ENCODE results near the gene UBE2N.

DNA sequence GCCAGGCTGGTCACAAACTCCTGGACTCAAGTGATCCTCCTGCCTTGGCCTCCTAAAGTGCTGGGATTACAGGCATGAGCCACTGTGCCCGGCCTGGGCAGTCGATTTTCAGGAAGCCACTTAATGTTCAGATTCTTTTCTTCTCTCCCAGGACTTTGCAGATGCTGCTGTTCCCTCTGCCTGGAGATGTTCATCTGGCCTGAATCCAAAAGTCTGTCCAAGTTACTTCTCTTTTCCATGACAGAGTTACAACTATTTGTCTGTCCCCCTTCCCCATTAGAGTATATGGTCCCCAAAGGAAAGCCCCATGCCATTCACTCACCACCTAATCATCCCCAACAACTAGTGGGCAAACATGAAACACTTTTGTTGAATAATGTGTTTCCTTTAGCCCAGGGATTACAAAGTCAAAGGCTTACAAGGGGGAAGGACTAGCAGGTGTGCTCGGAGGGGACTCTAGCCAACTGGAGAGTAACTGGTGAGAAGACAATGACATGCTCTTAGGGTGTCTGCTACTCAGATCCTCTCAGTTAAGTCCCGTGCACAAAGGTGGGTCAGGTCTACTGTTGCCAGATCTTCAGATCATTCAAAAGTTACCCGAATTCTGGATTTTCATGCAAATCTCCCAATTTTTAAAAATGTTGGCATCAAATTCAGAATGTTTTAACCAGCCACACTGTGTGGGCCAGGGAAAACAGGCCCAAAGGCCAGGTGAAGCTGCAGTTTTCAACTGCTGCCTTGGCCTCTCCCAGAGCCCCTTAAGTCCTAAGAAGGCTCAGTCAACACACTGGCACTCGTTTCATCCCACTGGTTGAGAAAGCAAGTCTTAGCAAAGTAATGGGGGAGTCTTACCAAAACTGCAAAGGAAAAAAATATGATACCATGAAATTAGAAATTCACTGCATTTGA is 34.4 kb downstream of the UBE2N start:
- TF ChIP-seq POLR2AphosphoS5 (IDR thresholded peaks at IDR 0.05; ENCODE audit: low read depth) (peak; percentile 23; the same call in 1 of the 2 replicates), GABPA (IDR thresholded peaks at IDR 0.05; ENCODE audit: low read depth) (no peak), SPI1 (IDR thresholded peaks at IDR 0.05; ENCODE audit: borderline replicate concordance, low read depth) (no peak)
- TF ChIP-seq, protein P1, sequence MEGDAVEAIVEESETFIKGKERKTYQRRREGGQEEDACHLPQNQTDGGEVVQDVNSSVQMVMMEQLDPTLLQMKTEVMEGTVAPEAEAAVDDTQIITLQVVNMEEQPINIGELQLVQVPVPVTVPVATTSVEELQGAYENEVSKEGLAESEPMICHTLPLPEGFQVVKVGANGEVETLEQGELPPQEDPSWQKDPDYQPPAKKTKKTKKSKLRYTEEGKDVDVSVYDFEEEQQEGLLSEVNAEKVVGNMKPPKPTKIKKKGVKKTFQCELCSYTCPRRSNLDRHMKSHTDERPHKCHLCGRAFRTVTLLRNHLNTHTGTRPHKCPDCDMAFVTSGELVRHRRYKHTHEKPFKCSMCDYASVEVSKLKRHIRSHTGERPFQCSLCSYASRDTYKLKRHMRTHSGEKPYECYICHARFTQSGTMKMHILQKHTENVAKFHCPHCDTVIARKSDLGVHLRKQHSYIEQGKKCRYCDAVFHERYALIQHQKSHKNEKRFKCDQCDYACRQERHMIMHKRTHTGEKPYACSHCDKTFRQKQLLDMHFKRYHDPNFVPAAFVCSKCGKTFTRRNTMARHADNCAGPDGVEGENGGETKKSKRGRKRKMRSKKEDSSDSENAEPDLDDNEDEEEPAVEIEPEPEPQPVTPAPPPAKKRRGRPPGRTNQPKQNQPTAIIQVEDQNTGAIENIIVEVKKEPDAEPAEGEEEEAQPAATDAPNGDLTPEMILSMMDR (IDR thresholded peaks at IDR 0.05; ENCODE audit: insufficient read depth, low read length), result no peak
